A549 treated with Mapracorat at 1 μM for 4 hours (cell line): ENCODE measurements around the gene MIER3. TPM values are rescaled to one million over a fixed set of nuclear protein-coding genes. Genes with fewer than 3 reads are reported as not detected.

ENCODE experiments used
- total RNA-seq: library from RNA; stranded (reverse); fragments of 200-300 nt; extraction: Qiagen RNA extraction; gene quantifications from 5 replicates; pipeline ENCODE4 v1.2.3, GENCODE V29; 2022

Gene MIER3
- total RNA-seq: 7.2 to 12.4 TPM (median 10.6 TPM) in 5 replicates

GRCh38 chr5:56951946-56952691 is at the start of gene MIER3:
Gene MIER3, minus strand, starts transcription at chr5:56952123. Its CDS starts 21 bp downstream, at chr5:56952102.

GRCh38 chr5:56909294-56910209 is 42.4 kb downstream of the MIER3 start, which contains the start of gene SETD9:
Gene SETD9, plus strand, starts transcription at chr5:56909596. Its CDS starts 50 bp downstream, at chr5:56909646.

Other genes starting within 250 kb of the MIER3 start
- gene MAP3K1, start 136.6 kb downstream of the MIER3 start, total RNA-seq: 1.3 to 1.9 TPM (median 1.7 TPM) in 5 replicates
- 4.0 to 7.2 TPM (median 5.8 TPM) in 5 replicates for gene SETD9, start 42.5 kb downstream of the MIER3 start, total RNA-seq
- 36.1 to 50.2 TPM (median 38.8 TPM) in 5 replicates for gene GPBP1, start 221.9 kb upstream of the MIER3 start, total RNA-seq